Stimulated activated CD4-positive, alpha-beta T cell treated with anti-CD3 and anti-CD28 coated beads, Interleukin-4, amount 100 ng/mL, for 24 hours (primary cell): ENCODE measurements around the gene HOPX.
"Not testable (repeated sequence)": the region's sequence is repeated elsewhere in the genome, so short reads cannot be mapped to it uniquely, and the experiment has no call there.

Source experiments
- DNase-seq: peaks from one replicate; pipeline ENCODE4 v3.0.0-alpha.2; 2020

HOPX gene

DNA sequence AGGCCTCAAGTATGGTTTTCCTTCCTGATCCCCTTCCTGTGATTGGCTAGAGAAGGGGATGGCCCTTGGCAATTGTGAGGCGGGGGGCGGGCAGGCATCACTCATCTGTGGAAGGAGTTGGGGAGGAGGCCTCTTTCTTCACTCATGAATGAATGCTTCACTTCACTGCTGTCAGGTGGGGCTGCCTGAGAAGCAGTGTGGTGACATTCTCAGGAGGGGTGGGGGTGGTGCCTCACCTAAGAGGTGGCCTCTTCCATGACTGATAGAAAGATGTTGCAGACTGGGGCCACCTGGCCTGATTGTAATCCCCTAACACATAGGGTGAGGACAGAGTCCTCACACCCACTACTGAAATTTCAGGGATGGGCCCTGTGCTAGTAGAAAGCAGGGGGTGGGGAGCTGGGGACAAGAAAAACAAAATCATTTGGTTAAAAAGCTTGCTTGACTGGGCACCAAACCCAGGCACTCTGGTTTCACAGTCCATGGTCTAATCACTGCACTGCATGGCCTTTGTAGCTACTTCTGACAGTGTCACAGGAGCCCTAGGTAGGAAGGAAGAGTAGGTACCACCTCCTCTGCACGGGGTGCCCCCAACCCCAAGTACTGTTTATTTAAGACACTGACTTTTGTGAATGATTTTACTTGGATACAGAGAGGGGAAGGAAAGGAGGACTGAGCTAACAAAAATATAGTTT lies 5.6 kb upstream of the HOPX start:
- DNase-seq = no peak

DNA sequence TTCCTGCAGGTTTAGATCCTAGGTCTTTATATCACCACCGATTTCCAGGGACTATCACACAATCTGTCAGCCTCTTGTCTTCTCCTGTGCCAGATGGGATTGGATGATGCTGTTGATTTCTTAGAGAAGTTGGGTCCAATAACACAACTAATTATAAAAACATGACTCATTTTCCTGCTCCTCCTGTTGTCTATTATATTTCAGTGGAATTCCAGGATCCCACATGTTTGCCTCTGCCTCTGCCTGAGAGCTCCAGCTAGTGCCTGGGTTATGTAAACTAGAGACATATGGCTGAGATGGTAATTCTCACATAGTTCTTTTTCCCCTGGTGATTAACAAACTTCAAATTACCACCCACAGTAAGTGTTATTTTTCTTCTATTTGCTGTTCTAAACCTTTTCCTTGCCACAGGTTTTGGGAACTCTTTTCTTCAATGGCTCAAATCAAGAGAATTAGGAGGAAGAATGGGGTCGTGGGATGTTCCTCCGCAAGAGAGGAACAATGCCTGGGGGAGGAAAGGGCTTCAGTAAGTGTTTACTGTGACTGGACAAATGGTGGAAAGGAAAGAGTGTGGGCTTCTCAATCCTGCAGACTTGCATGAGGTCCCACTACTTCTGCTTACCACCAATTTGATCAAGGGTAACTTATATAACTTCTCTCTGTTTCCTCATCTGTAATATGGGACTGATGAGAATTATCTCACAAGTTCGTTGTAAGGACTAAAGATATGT lies 3.4 kb upstream of the HOPX start:
- DNase-seq = no peak

DNA sequence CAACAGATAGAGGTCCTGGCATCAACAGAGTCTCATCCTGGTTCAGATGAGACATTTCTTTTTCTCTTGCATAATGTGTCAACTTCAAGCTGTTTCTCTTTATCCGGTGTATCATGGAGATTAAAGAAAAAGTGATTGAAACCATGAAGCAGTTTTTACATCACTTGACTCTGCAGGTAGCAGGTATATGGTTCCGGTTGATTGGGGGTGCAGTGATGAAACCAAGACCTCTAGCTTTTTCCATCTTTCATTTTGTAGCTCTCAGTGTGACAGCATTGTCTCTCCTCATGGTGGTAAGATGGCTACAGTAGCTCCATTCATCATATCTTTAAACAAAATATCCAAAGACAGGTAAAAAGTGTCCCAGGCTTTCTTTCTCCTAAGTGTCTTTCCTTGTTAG lies 2.4 kb upstream of the HOPX start:
- DNase-seq = peak; percentile 8

DNA sequence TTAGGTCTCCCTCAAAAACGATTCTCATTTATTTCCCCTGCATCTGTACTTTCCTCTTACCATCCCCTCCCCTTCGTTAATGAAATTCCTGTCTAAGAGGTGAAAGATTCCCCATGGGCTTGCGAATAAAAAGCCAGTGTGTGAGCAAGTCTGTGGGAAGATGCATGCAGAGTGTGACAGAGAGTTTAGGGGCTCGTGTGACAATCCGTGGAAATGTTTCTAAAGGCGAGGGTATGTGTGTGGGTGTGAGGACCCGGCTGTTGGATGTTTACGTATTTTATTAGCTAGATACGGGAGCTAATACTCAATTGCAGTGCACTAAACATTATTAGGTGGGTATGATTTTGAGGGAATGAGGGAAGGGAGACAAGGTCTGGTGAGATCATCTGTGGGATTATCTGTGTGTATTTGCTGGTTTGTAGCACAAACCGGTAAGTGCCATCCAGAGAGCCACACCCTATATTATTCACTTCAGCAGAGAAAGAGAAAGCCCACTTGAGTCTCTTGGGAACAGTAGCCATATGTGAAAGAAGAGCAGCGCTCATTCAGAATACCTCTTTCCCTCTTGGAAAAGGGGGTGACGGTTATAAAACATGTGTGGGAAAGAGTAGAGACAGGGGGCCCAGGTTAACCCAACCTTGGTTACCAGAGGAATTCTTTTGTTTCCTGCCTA lies 893 bp upstream of the HOPX start:
- DNase-seq = no peak

DNA sequence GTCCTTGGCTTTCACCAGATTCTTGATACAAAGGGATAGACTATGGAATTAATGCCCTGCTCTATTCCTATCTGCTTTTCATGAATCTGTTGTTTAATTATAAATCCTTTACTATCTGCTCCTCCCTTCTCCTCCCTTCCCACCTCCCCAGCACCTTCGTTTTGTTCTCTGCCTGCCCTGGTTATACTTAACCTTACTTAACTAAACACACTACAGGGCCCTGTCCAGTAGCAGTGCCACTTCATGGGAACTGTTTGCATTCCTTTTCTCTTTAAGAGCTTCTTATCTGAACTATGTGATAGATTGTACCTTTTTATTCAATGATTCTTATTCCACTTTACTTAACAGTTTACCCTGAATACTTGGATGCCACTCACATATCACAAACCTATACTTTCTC lies 830 bp downstream of the HOPX start:
- no peak for DNase-seq

DNA sequence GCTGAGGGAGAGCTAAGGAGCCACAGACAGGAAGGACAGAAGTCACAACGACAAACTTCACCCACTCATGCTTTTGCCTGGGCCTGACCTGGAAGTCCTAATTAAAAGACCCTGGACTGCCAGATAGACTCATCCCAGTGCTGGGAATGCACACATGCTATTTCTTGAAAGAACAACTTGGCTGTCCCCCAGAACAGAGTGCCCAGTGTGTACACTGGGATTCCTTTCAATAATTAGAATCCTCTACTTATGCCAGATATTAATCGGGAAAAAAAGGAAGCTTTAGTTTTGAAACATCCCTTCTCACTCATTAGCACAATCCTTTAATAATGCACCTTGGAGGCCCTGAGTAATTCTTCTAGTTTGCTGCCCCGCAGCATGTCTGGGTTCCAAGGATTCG lies 3.4 kb downstream of the HOPX start:
- no peak for DNase-seq

DNA sequence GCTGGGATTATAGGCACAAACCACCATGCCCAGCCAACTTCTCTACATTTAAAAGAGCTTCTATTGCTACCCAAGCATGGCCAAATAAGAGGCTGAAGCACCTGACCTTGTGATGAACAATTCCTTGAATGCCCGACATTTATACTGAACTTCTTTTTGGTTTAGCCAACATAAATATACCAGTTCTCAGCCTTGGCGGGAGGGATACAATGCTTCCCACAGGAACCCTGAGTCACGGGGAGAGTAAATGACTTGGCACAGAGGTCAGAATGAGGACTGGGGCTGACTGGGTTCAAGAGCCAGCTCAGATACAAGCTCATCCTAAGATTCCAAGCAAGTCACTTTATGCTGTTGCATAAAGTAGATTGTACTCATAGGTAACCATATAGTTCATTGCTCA lies 6.1 kb downstream of the HOPX start:
- DNase-seq = no peak

DNA sequence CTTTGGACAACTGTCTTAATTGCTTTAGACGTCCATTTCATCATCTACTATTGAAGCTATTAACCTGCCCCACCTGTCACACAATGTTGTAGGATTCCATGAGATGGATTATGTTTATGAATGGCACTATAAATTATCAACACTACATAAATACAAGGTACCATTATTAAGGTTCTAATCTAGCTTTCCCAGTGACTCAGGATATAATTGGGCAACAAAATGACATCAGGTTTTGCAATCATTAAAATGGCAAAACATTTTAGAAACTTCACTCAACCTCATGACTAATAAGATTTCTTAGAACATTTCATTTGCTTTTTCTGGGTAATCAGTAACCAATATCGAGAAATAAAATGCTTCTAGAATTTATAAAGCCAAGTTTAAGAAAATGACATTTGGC lies 9.2 kb downstream of the HOPX start:
- no peak for DNase-seq

DNA sequence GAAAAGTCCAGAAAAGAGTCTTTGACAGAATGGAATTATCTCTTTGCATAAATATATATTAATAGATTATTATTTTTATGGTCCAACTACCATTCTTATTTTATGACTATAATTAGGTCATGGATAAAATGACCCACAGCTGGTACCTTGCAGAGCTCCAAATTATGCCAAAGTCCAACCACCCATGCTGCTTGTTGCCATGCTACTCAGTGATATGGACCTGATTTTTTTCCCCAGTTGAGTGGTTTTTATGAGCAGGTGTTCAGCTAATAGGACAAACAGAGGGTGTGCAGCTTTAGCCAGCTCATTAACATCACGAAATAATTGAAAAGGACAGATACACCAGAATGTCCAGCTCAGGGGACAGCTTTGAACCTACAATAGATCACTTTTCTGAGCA lies 9.7 kb downstream of the HOPX start:
- DNase-seq = no peak

DNA sequence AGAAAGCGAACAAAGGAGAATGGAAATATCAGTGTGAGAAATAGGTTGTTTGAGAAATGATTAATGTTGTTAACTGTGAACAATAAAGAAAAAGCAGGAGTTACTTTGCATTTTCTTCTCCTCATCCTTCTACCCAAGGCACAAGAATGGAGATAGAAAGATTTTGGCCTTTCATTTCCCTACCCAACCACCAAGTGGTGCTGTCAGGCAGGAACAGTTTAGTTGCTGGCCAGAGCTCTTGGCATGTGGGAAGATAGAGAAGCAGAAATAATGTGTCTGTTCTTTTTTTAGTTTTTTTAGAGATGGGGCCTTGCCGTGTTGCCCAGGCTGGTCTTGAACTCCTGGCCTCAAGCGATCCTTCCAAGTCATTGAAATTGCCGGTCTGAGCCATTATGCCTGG lies 12.8 kb downstream of the HOPX start:
- no peak for DNase-seq

DNA sequence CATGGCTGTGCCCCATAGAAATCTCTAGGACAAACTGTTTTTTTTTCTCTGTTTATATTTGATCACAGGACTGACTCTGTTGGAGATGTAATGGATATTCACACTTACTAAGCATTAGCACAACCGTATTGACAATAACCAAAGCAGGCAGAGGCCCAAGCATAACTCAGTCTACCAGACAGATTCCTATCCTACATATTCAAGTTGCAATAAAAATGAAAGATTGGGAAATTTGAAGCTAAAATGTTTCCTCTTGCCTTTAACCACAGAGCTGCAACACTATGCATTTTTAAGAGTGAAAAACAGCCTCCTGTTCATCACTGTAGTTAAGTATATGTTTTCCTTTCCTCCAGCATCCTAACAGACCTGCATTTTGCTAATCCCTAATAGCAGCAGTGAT lies 13.7 kb downstream of the HOPX start:
- not testable (repeated sequence) for DNase-seq

DNA sequence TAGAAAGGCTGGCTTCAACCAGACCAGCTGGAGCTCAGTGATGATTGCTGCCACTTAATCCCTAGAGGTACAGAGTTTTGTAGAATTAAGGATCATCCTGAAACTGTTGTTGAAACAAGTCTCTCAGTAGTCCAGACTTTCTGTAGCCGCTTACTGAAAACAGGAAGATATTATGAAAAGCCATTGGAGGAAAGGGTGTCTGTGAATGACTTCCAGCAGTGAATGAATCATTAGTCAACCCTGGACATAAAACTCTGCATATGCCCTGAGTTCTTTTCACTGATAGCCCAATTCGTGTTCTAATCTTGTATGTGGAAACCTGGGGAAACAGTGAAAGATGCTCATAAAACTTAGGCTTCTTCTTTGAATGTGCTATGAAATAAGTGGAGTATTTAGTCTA lies 14.8 kb downstream of the HOPX start:
- DNase-seq = no peak

DNA sequence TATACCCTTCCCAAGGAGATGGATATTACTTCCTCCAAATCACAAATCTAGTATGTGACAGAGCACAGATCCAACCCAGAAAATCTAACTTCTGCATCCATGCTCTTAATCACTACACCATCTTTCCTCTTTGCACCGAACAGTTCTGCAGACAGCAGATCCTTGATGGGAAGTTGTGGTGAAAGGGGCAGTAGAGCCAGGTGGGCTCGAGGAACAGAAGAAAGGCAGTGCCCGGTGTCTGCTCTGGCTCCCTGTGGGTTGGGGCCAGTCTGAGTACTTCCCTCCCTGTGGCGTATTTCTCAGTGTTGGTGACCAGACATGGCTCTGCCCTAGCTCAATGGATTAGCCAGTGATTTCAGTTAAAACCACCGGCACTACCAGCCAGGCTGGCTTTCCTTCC lies 15.3 kb downstream of the HOPX start:
- DNase-seq = no peak

DNA sequence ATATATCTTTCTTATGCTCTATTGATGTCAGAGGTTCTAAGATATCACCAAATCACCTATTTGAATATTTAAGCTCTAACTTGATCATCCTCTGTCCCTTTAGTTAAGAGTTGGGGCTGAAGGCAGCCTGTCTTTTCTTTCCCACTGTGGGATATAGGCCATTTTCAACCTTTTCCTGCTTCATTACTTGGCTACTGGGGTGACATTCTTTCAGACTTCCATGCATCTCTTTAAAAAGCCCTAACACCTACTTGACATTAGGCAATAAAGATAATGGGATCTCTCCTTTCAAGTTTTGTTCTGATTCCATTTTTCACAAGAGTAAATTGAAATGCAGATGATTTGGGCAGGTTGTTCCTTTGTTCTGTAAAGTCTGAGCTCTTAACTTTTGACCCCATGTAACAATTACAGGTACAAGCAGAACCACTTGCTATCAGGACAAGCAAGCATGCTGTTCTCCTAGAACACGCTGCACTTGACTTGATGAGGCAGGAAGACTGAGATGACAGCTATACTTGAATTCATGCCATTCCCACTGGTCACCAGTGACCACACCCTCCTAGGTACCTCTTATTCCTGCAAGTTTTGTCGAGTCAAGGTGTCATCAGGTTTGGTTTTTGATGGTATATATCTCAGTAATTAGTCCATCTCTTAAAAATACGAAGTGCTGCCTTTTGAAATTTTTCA lies 18.2 kb downstream of the HOPX start:
- no peak for DNase-seq

DNA sequence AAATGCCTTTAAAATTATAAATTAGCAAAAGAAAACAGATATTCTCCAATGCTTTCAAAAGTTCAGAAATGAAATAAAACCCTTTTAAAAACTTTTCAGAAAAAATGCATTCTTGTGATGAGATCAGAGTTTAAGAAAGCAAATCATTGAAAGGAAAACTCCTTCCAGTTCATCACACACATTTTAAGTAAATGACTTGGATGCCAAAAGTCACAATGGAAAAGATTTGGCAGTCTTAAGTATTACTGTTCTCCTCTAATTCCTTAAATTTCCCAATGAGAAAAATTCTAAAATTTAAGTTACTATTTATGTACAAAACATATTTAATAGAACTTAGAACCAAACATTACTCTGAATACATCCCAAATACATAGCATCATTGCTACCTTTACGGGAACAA lies 21.1 kb downstream of the HOPX start:
- DNase-seq = no peak

DNA sequence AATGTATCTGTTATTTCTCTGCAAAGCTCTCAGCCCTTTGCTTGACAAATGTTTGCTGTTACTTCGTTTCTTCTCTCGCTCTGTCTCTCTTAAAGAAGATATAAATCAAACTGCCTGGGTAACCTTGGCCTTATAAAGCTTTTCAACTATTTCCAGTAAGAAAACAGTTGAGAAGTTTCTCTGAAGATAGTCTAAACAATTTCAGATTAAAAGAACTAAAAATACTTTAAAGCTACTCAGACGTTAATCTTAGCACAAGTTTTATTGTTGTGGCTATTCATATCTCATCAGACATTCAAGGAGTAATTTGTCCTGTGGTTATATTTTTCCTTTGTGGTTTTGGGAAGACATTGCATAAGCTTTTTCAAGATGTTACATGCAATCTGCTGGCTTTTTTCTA lies 22.6 kb downstream of the HOPX start:
- no peak for DNase-seq

DNA sequence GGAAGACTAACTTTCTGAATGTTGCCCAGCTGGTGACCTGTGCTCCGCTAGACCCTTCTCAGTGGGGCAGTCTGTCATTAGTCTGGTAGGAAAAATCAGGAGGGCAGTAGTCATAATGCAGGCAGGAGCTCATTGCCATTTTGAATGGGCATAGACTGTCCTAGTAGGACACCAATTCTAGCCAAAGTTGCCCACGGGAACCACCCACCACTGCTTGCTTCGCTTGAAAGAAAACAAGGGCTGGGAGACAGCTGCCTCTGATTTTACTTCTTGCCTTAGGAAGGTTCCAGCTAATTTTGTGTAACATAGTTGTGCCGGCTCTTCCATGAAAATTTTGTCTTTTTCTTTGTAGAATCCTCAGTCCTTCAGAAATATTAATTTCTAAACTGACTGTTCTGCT lies 23.3 kb downstream of the HOPX start:
- DNase-seq = no peak

DNA sequence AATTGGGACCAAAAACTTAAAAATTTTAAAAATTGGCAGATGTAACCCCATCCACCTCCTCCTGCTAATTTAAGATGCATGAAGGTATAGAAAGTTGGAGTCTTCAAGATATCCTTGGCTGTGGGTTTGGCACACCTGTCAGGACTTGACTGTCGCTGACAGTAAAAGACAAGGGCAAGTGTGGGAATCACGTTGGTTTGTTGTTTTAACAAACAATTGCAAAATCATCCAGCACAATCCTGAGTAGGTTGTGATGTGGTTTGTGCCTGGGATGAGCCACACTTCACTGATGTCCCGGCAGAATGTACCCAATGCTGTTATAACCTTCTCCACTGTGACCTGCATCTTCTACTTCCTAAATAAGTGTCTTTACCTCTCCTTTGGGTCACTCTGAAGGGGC lies 24.0 kb downstream of the HOPX start:
- no peak for DNase-seq

DNA sequence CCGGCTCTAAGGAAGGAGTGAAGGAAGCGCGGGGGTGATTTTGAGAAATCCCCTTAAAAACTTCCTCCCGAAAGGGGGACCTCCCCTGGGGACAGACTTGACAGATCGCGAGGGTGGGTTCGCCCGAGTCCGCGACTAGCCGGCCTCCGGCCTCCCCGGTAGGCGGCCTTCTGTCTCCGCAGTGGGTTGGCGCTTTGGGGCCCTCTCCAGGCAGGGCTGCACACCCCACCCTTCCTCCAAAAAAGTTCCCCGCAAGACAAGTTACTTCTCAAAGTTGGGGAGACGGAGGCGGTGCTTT lies 24.8 kb downstream of the HOPX start:
- DNase-seq = peak; percentile 55

DNA sequence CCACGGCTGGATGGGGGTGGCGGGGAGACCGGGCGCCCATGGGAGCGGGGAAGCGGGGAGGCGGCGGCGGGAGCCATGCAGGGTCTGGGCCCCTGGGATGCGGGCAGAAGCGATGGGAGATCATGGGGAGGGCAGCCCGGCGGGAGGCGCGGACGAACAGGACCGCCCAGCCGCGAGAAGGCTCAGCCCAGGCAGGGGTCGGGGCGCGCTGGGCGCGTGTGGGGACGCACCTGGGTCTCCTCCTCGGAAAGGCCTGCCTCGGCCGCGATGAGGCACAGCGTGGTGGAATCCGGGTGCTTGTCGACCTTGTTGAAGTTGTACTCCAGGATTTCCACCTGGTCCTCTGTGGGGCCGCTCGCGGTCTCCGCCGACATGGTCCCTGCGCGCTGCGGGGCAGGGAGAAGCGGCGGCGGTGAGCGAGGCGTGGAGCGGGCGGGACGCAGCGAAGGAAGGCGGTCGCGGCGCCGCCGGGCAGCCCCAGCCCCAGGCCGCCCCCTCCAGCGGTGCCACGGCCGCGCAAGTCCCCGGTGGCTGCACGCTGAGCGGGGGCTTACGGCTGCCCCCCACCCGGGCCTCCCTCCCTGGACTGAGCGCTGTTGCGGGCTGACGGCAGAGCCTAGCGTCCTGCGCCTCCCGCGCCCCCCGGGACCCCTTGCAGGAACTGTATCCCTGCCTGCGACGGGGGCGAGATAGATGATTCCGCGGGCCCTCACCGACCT lies 25.3 kb downstream of the HOPX start:
- DNase-seq = peak; percentile 17

DNA sequence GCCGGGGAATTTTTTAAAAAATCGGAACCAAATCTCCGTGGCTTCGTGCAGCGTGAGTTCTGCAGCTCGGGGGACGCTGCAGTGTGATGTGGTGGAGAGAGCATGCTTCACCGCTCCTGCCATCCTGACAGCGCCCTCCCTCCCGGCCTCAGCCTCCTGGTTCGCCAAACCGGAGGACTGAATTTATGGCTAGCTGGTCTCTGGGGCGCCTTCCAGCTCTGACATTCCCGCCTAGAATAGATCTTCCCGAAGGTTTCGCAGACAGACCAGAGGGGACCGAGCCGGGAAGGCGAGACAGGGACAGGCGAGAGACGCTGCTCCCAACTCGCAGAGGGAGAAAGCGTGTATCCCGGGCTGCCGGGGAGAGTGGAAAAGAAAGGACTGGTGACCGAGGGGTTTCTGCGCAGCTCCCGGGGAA lies 25.9 kb downstream of the HOPX start:
- DNase-seq = no peak

DNA sequence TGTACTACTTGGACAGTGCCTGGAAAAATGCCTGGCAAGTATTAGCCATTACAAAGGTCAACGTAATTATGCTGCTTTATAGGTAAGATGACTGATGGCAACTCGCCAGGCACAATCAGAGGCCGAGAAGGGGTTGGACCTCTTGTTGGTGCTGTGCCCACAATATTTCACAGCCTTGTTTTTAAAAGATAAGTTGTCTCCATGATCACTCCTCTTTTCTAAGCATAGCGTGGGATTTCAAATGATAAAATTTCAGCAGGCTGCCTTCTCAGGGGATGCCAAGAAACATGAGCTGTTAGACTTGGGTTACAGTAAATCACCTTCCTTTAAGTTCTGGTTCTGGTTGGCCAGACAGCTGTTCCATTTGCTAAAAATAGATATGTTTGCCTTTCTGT lies 26.9 kb downstream of the HOPX start:
- DNase-seq = no peak
